K562 (cell line): ENCODE results near the gene TCEANC. TPM values are rescaled to one million over a fixed set of nuclear protein-coding genes. Genes with fewer than 3 reads are reported as not detected.
A peak's percentile ranks its signal among the peaks of the same experiment; 100 is the strongest.

ENCODE experiments used
- ATAC-seq: fragments of 200-7000 bp; cut with Tn5 transposase; 3 replicates; pipeline ENCODE4 v1.9.1; 2020; ENCODE audit warnings: moderate library complexity
- BruUV-seq: library from RNA; stranded (reverse); fragments of 400-500 nt; replicated peaks from 2 replicates; lab custom pipeline; 2021; lab: Mats Ljungman, UMichigan
- CTCF ChIA-PET: fragments of 300-600 bp; formaldehyde crosslinking; extraction: SDS; loops from one replicate; lab custom pipeline; 2021; ENCODE audit warnings: low intra/inter-chr PET ratio; lab: Yijun Ruan, JAX
- POLR2A ChIA-PET: fragments of 300-600, 350-650 bp; sonication (Branson Sonifier 250); formaldehyde crosslinking; extraction: SDS; loops from one replicate; lab custom pipeline; 2021; ENCODE audit warnings: antibody characterized with exemption, inconsistent platforms; lab: Yijun Ruan, JAX
- DNase-seq, 4 experiments: peaks; one replicate each; pipeline versions ENCODE4 v3.0.0 to v3.0.0-alpha.2; 2011 to 2018; ENCODE audit warnings: low spot score in 3 of 4, mixed read lengths in 3 of 4; ENCODE audit errors: extremely low read depth in 1 of 4
- FAIRE-seq: peaks from 2 replicates; lab custom pipeline; 2011; peaks lifted over from hg19 to GRCh38; lab: Jason Lieb, UNC
- H2AFZ ChIP-seq: 2 replicates; pipeline ENCODE4 v1.6.0; 2011; ENCODE audit warnings: low read depth, low read length, control low read depth, inconsistent platforms
- H3K27ac ChIP-seq: fragments of 200-600 bp; 3 replicates; pipeline ENCODE4 v1.8.0; 2011; ENCODE audit warnings: low read depth, mild to moderate bottlenecking, control low read depth, inconsistent platforms, low read length, moderate library complexity, mixed read lengths; ENCODE audit errors: extremely low read depth
- H3K27me3 ChIP-seq, 2 experiments: fragments of 300-600 bp in 1 of 2; 2 replicates in 1 of 2; 3 replicates in 1 of 2; pipeline versions ENCODE4 v1.6.0 to v1.8.0; 2011; ENCODE audit warnings: inconsistent platforms in 2 of 2, low read length in 2 of 2, mild to moderate bottlenecking in 1 of 2, mixed read lengths in 1 of 2, moderate library complexity in 1 of 2; ENCODE audit not compliant: control insufficient read depth in 2 of 2, insufficient read depth in 2 of 2
- H3K36me3 ChIP-seq: fragments of 300-600 bp; 3 replicates; pipeline ENCODE4 v1.8.0; 2011; ENCODE audit warnings: mild to moderate bottlenecking, low read length, inconsistent platforms; ENCODE audit not compliant: control insufficient read depth, insufficient read depth
- H3K4me1 ChIP-seq, 2 experiments: fragments of 200-600 bp in 1 of 2; replicated peaks in 1 of 2; 2 replicates in 1 of 2; 3 replicates in 1 of 2; pipeline versions ENCODE4 v1.5.1 to v1.8.0; 2011; ENCODE audit warnings: inconsistent platforms in 2 of 2, low read length in 2 of 2, mild to moderate bottlenecking in 1 of 2, mixed read lengths in 1 of 2, moderate library complexity in 1 of 2; ENCODE audit not compliant: control insufficient read depth in 2 of 2, insufficient read depth in 2 of 2
- H3K4me2 ChIP-seq: 2 replicates; pipeline ENCODE4 v1.6.1; 2011; ENCODE audit warnings: low read length, control low read depth, inconsistent platforms, mixed read lengths; ENCODE audit not compliant: insufficient read depth
- H3K4me3 ChIP-seq: fragments of 200-600 bp; sonication (generic), shearing (Covaris generic); 2 replicates; pipeline ENCODE4 v1.5.1; 2016; ENCODE audit warnings: control low read depth, inconsistent platforms
- H3K79me2 ChIP-seq: fragments of 200-600 bp; 3 replicates; pipeline ENCODE4 v1.8.0; 2011; ENCODE audit warnings: low read length, inconsistent platforms; ENCODE audit not compliant: control insufficient read depth, insufficient read depth
- H3K9ac ChIP-seq, 2 experiments: 2 replicates each; pipeline versions ENCODE4 v1.6.0 to v1.6.1; 2011; ENCODE audit warnings: low read depth in 2 of 2, low read length in 2 of 2, control low read depth in 1 of 2, inconsistent platforms in 1 of 2, mild to moderate bottlenecking in 1 of 2, mixed read lengths in 1 of 2; ENCODE audit not compliant: insufficient read depth in 1 of 2
- H3K9me1 ChIP-seq: one replicate; pipeline ENCODE4 v1.6.0; 2011; ENCODE audit warnings: inconsistent platforms, mild to moderate bottlenecking, low read length, moderate library complexity; ENCODE audit not compliant: control insufficient read depth, insufficient read depth
- H3K9me3 ChIP-seq: replicated peaks from 2 replicates; pipeline ENCODE4 v1.5.1; 2011; ENCODE audit warnings: low read depth, low read length, inconsistent platforms; ENCODE audit not compliant: control insufficient read depth, insufficient read depth
- H4K20me1 ChIP-seq: replicated peaks from 2 replicates; pipeline ENCODE4 v1.6.1; 2011; ENCODE audit warnings: low read length, inconsistent platforms, mixed read lengths; ENCODE audit not compliant: control insufficient read depth, insufficient read depth
- POLR2B ChIP-seq: fragments of 450-650 bp; IDR thresholded peaks from 2 replicates; pipeline ENCODE4 v1.6.1; 2018; ENCODE audit warnings: low read depth; ENCODE audit not compliant: partially characterized antibody
- SPI1 ChIP-seq: IDR thresholded peaks from 2 replicates; pipeline ENCODE4 v1.6.1; 2011; ENCODE audit warnings: low read depth, low read length, control low read depth, borderline replicate concordance
- WGBS: fragments of 100-300 bp; shearing (Covaris generic); methylation state at CpG from one replicate; pipeline ENCODE4 v1.1.6; 2016; ENCODE audit warnings: low coverage, mixed read lengths; ENCODE audit not compliant: insufficient coverage; ENCODE audit errors: missing lambda C conversion rate; 5-methylcytosine and 5-hydroxymethylcytosine counted together
- in situ Hi-C: fragments of 300-500 bp; cut with MboI; formaldehyde crosslinking; loops from 4 replicates; pipeline ENCODE4 v1.15.0; 2018; ENCODE audit warnings: inconsistent platforms, mixed read lengths
- intact Hi-C: fragments of 100-400 bp; cut with micrococcal nuclease; formaldehyde crosslinking; loops from 2 replicates; pipeline ENCODE4 v1.14.2; 2022
- polyA plus RNA-seq, 8 experiments: library from polyadenylated mRNA; depleted of rRNA in 4 of 8; stranded (reverse) in 5 of 8; unstranded in 3 of 8; fragments of >200 nt; fragmentation: Nextera tagmentation in 2 of 8; fragmentation: Illumina TruSeq in 1 of 8; extraction: Ambion mirVana in 2 of 8; extraction: Trizol in 1 of 8; gene quantifications; 2 replicates each; pipeline versions ENCODE4 v1.2.1 to v1.2.3, GENCODE V29; 2011 to 2014; ENCODE audit warnings: inconsistent platforms in 1 of 8, missing spikeins in 1 of 8
- total RNA-seq, 7 experiments: library from RNA; depleted of rRNA in 6 of 7; stranded (reverse); fragments of >200 nt in 6 of 7; fragmentation: Illumina TruSeq in 2 of 7; extraction: Trizol in 2 of 7; gene quantifications; 2 replicates each; pipeline versions ENCODE4 v1.2.1 to v1.2.3, GENCODE V29; 2011 to 2021; ENCODE audit warnings: low replicate concordance in 1 of 7
- TF ChIP-seq, protein P1 (sequence below), 2 experiments: fragments of 450-650 bp in 1 of 2; sonication (generic) in 1 of 2; formaldehyde crosslinking in 1 of 2; IDR thresholded peaks in 1 of 2; conservative IDR thresholded peaks in 1 of 2; 2 replicates each; pipeline versions ENCODE4 v1.6.1 to v1.8.1; 2016 to 2023; ENCODE audit warnings: mild to moderate bottlenecking in 2 of 2, moderate library complexity in 2 of 2, inconsistent platforms in 1 of 2, missing genetic modification reagents in 1 of 2

TCEANC gene
- total and polyA plus RNA-seq, 9 of the 15 experiments (the other 6 are each of a cell fraction or from before 2014, with no cell fraction given) = 1.2 to 2.8 (median 2.0) TPM

- Histone ChIP-seq H3K79me2 (peaks cover 91% of the 10 kb centered on the region), H2AFZ (no peak overlapping the region)
- no peak for FAIRE-seq
- POLR2A ChIA-PET = interaction anchor here (0.9 kb wide), 1 partner anchor 10 kb away, joined by 3 read pairs; no protein-coding TSS in a partner anchor
- no TSS peak for BruUV-seq
- TF ChIP-seq SPI1 (0 out of 2 replicates have a peak, but pooled peaks have one; percentile 28), POLR2B (no peak)
- TF ChIP-seq, protein P1, sequence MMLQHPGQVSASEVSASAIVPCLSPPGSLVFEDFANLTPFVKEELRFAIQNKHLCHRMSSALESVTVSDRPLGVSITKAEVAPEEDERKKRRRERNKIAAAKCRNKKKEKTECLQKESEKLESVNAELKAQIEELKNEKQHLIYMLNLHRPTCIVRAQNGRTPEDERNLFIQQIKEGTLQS (IDR thresholded peaks at IDR 0.05) = peak; percentile 40; the same call in 1 of the 2 replicates
- TF ChIP-seq, protein P1 (CRISPR knock-in tag; conservative IDR thresholded peaks at IDR 0.05) = no peak
- TF ChIP-seq, all 486 proteins: peak for 2
- H3K4me3 ChIP-seq = no peak overlapping the region
- CTCF ChIA-PET = no interaction called here
- WGBS = 61% methylated on average over 6 of the region's 7 CpGs
- no peak overlapping the region for H3K27ac ChIP-seq
- no peaks in the 10 kb centered on the region for H3K27me3 ChIP-seq
- H3K9ac ChIP-seq = peak overlapping the region in 1 of 2 experiments; percentile 48; a peak in 1 of 4 replicates
- peaks cover 12% of the 10 kb centered on the region; the same call in 1 of the 3 replicates for H3K36me3 ChIP-seq
- H3K9me3 ChIP-seq = no peaks in the 10 kb centered on the region
- intact Hi-C loops (no loop called here), in situ Hi-C loops (no loop called here)
- H3K9me1 ChIP-seq = no peaks in the 10 kb centered on the region
- ATAC-seq (no peak), DNase-seq (no peak)
- H3K4me2 ChIP-seq = 0 out of 2 replicates have a peak overlapping the region, but pooled peaks have one; percentile 31
- H4K20me1 ChIP-seq = peaks cover 27% of the 10 kb centered on the region; the same call in 1 of the 2 replicates
- H3K4me1 ChIP-seq = peaks cover 6 to 48% of the 10 kb centered on the region in 2 experiments; a peak in 4 of 5 replicates
These were observed 40.5 kb downstream of the TCEANC start for GRCh38 chrX:13693341-13693961.
